GM18502 (cell line): Measurements from ENCODE around the gene PEAK3.

Experiments
- ATAC-seq: cut with Tn5 transposase; IDR thresholded peaks from one replicate; pipeline ENCODE4 v1.9.1; 2021; ENCODE audit warnings: mild to moderate bottlenecking; ENCODE audit not compliant: unreplicated experiment, poor library complexity

The PEAK3 gene

DNA sequence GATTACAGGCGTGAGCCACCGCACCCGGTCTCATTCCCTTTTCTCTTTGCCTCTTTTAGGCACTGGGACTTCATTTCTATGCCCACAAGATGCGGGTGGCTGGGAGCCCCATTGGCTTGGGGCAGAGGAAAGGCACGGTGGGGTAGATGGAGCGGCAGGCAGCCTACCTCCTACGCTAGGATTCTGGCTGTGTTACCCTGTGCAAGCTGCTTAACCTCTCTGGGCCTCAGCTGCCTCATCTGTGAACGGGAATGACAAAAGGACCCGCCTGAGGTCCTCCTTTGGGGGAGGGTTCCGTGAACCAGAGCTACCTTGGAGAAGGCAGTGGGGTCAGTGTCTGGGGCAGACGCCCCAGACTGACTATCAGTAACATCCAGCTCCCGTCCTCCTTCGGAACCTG lies 35.3 kb upstream of the PEAK3 start:
- no peak for ATAC-seq

DNA sequence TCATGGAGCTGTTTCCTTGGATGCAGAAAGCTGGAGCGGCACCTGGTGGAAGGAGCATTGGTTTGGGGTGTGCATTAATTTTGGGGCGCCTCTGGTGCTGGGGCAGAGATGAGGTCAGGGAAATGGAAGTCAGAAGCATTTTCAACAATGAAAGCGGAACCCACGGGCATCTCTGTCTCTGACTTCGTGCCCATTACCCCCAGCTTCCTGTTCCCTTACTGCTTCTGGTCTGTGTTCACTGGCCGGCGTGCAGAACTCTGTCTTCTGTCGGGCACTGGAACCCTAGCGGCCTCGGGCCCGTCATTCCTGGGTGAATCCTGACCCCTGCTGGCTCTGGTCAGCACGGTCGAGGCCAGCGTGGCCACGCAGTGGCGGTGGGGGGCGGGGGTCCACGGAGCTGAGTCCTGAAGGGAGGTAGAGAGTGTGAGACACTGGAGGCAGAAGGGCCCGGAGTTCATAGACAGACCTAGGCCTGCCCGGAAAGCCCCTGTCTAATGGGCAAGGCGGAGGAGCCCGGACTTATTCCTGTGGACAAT lies 33.9 kb upstream of the PEAK3 start:
- ATAC-seq = no peak

DNA sequence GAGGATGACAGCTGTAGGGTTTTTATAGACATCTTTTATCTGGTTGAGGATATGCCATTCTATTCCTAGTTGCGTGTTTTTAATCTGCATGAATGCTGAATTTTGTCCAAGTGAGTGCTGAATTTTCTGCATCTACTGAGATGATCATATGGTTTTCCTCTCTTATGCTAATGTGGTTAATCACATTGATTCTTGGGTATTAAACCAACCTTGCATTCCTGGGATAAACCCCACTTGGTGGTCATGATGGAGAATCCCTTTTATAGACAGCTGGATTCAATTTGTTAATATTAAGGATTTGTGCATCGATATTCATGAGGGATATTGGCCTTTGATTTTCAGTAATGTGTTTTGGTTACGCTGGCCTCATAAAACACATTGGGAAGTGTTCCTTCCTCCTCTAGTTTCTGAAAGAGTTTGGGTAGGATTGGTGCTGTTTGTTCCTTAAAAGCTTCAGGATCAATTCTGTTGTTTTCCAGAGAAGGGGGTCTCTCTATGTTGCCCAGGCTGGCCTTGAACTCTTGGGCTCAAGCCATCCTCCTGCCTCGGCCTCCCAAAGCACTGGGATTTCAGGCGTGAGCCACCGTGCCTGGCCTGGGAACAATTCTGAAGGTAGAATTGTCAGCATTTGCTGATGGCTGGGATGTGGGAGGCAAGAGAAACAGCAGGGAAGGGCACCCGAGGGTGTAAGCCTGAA lies 33.3 kb upstream of the PEAK3 start:
- ATAC-seq = no peak

DNA sequence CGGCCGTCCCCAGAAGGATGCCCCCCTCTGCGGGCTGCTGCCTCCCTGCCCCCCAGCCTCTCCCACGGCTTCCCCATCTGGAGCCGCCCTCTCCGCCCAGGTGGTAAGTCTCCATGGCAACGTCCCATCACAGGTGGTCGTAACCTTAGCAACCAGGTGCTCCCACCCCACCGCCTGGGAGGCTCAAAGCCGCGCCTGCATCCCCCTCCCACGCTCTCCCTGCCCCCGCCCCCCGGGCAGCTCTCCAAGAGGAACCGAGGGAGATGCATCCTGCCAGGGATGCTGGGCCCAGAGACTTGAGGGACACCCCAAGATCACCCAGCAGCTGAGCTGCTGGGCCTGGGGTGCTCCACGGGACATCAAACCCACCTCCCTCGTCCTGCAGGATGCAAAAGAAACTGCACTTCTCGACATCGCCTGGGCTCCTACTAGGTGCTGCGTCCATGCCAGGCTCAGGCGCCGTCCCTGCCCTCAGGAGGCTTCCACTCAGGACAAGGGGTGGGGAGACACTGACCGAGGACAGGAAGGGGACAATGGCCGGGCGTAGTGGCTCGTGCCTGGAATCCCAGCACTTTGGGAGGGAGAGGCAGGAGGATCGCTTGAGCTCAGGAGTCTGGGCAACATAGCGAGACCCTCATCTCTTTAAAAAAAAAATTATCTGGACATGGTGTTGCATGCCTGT lies 31.0 kb upstream of the PEAK3 start:
- no peak for ATAC-seq

DNA sequence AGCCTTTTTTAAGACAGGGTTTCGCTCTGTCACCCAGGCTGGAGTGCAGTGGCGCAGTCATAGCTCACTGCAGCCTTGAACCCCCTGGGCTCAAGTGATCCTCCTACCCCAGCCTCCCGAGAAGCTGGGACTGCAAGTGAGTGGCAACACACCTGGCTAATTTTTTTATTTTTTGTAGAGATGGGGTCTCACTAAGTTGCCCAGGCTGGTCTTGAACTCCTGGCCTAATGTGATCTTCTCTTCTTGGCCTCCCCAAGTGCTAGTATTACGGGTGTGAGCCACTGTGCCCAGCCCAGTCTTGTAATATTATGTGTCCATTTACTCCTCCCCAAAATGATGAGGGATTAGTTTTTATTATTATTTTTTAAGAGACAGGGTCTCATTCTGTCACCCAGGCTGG lies 29.1 kb upstream of the PEAK3 start:
- no peak for ATAC-seq

DNA sequence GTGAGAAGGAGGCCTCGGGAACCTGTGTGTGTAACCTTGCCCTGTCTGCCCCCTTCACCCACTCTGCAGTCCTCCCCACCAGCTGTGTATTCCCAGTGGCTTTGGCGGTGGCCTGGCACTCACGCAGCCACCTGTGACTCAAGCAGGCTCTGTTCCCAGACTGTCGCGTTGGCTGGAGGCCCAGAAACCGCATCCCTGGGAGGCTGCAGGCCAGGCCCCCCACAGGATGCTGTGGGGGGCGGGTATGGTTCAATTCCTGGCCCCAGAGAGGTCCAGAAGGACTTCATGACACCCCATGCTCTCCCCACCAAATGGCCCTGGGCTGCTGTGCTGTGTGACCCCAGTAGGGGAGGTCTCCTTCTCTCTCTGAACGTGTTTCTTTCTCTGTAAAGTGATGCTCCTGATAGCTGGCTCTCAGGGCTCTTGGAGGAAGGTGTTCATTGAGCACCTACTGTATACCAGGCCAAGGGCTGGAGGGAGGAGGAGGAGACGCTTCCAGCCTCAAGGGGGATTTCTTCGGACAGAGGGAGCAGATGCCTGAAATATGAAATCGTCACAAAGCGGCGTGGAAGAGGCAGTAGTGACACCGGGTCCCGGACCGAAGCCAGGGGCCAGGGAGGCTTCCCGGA lies 27.9 kb upstream of the PEAK3 start:
- ATAC-seq = no peak

DNA sequence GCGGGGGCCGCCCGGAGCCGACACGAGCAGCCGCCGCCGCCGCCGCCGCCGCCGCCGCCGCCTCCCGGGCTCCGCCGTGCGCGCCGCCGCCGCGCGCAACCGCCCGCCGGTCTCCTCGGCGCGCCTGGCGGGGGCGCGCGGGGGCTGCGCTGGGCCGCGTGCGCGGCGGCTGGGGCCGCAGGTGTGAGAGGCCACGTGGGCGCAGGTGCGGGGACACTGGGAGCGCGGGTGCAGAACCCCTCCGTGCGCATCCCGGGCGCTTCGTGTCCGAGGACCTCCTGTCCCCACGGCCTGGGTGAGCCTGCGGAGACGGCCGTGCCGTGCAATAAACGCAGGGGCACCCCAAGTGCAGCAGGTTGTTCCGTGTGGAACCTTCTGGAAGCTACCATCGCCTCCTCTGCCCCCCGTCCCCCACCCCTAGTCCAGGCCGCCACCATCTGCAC lies 26.2 kb upstream of the PEAK3 start, which contains the start of gene LINGO3:
TSS of gene LINGO3 (minus strand) at position 41 of the 443 bp plus-strand sequence. CDS start 16,378 bp downstream, outside the sequence.
- no peak for ATAC-seq

DNA sequence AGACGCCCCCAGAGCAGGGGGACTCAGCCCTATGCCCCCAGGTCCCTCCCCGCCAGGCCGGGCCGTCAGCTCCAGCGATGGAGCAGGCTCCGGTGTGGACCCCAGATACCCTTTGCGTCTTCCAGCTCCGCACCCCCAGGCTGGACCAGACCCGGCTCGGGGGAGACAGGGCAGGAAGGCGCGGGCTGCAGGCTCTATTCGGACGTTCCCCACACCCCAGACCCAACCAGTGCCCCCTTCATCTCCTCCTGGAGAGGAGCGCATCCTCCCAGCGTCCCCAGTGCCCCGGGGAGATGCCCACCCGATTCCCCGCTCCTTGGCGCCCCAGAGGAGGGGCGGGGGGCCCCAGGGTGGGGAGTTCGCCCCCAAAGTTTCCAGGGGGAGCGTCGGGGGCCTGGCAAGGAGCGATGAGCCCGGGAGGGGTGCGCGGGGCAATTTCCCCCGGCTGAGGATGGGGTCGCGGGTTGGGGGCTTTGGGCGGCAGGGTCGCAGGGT lies 25.6 kb upstream of the PEAK3 start:
- no peak for ATAC-seq

DNA sequence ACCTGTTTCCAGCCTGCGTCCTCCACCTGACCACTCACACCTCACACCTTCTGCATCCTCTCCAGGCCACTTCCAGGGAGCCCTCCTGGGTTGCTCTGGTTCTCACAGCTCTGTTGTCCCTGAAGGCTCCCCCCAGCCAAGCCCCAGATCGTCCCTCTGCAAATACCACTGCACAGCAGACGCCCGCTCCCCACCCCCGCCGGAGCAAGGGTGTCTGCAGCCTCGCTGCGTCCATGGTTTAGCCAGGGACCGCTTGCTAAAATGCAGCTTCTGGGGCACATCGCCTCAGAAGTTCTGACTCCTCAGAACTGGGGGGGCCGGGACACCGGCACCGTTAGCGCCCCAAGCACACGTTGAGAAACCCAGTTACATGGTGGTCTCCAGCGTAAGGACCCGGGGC lies 25.0 kb upstream of the PEAK3 start:
- no peak for ATAC-seq

DNA sequence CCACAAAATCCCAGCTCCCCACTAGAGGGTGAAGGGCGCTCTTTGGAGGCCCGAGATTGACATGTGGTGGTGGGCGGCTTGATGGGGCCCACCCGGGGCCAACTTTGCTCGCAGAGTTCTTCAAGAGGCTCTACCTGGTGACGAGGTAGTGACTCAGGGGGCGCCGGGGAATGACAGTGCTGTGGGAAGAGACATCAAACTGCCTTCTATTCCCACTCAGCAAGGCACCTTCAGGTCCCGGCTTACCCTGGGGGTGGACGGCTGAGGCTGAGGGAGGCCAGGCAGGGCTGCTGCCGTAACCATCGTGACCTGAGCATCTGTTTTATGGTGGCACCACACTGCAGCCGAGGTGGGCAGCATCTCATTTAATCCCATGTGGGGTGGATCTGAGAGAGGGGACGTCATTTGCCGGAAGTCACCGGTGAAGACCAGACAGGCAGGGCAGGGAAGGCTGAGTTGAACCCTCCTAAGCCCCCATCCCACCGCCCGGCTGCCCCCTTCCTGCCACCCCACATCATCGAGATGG lies 24.4 kb upstream of the PEAK3 start:
- no peak for ATAC-seq

DNA sequence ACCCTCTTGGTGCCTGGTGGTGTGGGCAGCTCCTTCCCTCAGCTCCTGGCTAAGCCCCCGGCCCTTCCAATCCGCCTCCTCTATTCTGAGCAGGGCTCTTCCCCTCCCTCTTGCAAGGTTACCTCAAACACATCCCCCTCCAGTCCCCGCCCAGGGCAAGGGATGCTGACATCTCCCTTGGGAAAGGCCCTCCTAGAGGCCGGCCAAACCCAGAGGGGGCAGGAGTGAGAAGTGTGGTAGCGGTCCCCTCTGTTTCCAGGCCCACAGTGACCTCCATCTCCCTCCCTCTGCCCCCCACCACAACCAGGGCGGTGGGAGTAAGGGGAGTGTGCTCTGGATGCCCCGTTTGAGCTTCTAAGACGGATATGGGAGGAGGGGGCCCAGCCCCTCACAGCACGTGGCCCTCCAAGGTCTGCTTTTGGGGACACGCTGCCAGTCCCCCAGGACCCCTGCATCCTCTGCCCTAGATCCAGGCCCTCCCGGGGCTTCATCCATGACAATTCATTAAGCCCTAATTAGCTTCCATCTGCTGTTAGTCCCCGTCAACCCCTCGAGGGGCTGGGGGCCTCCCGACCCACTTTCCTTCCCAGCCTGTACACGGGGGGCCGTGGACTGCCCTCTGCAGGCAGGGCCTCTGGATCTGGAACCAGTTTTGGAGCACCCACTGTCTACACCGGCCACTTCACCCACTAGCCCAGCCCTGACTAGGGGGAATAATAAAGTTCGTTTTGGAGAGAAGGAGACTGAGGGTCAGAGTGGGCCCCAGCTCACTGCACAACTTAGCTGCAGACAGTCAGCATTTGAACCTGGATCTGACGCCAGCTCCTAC lies 23.7 kb upstream of the PEAK3 start:
- ATAC-seq = no peak

DNA sequence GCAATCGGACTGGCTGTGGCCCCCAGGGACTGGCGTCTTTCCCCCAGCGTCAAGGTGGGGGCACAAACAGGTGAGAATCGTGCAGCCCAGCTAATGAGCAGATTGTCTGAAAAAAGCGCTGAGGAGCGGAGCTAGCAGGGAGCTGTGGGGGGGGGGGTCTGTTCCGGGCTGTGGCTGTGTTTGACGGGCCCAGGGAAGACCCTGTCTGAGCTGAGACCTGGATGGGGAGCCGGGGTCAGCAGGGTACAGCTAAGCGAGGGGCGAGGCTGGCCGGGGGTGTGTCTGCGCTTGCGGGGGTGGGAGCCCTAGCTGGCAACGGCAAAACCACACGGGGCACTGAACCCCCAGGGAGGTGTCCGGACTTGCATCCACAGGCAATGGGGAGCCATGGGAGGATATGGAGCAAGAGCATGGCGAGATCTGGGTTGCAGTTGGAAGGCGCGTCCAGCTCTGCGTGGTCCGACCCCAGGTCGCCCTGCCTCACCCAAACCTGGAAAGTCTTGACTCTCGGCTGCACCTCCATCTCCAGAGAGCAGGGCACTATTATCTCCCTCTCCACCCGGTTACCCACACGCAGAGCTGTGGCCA lies 21.3 kb upstream of the PEAK3 start:
- ATAC-seq = no peak

DNA sequence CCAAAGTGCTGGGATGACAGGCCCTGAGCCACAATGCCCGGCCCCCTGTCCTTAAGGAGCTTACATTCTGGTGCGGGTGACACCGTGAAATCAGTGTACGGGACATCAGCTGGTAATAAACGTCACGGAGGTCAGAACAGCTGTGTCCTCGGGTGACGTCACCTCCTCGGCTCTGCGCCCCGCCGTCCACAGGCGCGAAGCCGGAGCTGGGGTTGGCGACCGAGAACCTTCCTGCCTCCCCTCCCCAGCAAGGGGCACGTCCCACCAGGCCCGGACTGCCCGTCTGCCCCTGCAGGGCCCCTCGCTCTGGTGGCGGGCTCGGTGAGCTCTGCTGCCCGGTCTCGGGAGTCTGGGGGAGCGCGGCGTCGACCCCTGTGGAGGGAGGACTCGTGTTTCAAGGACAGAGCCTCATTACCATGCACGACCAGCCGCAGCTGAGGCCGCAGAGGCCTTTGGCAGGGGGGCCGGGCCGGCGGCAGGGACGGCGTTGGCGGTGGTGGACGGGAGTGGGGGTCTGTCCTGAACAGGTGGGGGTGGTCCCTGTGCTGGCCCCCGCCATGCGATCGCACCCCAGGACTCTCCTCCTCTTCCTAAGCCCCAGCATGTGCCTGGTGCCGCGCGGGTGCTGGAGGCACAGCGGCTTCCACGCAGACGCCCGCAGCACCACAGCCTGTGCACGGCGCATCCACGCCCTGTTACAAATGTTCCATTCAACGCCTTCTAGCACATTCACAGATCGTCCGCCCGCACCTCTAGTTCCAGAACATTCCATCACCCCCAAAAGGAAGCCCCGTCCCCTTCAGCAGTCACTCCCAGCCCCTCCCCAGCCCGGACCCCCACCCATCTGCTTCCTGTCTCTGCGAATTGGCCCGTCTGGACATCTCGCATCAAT lies 20.6 kb upstream of the PEAK3 start:
- no peak for ATAC-seq

DNA sequence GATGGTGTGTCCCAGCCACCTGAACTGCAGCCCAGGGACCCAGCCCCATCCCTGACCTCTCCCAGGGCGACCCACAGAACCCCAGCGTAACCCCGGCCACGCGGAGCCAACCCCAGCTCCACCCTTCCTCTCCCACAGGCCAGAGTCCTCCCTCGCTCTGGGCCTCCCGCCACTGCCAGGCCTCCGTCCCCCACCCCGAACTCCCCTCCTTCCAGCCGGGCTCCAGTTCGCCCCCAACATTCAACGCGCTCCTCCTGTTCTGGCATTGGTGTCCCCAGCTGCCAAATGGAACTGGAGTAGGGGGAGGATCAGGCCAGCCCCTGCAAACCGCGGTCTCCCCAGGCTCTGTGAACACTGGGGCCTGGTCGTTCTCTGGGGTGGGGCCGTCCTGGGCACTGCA lies 18.6 kb upstream of the PEAK3 start:
- no peak for ATAC-seq

DNA sequence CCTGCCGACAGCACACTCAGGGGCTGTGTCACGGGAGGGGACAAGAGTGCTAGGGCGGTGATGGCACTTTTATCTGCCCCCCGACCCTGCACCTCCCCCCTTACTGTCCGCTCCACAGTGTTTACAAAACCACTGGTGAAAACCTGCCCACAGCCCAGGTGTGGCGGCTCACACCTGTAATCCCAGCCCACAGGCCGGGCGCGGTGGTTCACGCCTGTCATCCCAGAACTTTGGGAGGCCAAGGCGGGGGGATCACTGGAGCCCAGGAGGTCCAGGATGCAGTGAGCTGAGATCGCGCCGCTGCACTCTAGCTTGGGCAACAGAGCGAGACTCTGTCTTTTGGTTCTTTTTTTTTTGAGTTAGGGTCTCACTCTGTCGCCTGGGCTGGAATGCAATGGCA lies 14.2 kb upstream of the PEAK3 start:
- ATAC-seq = no peak

DNA sequence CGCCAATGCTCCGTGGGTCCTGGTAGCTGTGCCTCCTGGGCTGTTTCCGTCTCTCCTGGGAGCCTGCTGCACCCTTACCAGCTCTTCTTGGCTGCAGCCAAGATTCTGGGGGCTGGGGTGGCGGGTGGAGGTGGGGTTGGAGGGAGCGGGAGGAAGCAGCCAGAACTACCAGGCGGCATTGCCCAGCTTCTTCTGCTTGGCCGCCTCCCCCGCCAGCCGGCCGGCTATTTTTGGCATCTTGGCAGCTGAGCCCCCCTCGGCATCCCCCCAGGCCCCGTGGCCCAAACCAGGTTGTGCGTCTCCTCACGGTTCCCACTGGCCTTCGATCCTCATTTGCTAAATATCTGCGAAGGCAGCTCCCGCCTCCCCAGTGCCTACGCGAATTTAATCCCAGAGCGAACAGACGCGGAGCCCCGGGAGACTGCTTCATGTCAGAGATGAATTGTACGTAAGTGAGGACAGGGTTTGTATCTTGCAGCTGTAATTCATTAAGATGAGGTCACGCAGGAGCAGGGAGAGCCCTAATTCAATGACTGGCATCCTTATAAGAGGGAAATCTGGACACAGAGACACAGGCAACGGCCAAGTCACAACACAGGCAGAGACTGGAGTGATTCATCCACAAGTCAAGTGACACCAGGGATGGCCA lies 12.8 kb upstream of the PEAK3 start:
- ATAC-seq = no peak

DNA sequence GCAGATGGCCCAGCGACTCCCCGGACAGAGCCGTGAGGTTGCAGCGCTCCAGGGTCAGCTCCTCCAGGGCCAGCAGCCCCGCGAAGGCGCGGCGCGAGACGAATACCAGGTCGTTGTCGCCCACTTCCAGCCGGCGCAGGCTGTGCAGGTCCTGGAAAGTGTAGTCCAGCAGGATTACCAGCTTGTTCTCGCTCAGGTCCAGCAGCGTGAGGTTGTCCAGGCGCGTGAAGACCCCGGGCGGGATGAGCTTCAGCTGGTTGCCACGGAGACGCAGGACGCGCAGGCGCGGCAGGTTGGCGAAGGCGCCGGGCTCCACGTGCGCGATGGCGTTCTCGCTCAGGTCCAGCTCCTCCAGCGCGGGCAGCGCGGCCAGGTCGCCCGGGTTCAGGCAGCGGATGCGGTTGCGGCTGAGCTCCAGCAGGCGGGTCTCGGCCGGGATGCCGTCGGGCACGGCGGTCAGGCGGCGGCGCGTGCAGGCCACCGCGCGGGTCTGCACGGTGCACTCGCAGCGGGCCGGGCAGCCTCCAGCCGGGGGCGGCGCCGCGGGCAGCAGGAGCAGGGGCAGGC lies 9.3 kb upstream of the PEAK3 start:
- no peak for ATAC-seq
